ENCODE data around the gene CIDEC. TPM values are rescaled to one million over a fixed set of nuclear protein-coding genes. Genes with fewer than 3 reads are reported as not detected.

CIDEC gene
- total RNA-seq, 1 donor from 2014 or later: not detected

- H3K9me3 Mint-ChIP-seq: no peaks in the 10 kb centered on the region
- no peak for TF ChIP-seq CTCF (IDR thresholded peaks at IDR 0.05; ENCODE audit: unreplicated experiment)
- peaks cover 22% of the 10 kb centered on the region for H3K4me1 Mint-ChIP-seq
- peak within 1 kb of the TSS; percentile 76 for H3K4me3 Mint-ChIP-seq
- H3K27me3 Mint-ChIP-seq (ENCODE audit: low read depth): no peaks in the 10 kb centered on the region
- DNase-seq (ENCODE audit: low spot score in 2 of 2, unreplicated experiment in 2 of 2): peak; percentile 50 to 76
- peaks cover 4% of the 10 kb centered on the region for H3K36me3 Mint-ChIP-seq
- peak within 1 kb of the TSS; percentile 85 for H3K27ac Mint-ChIP-seq
Observed at GRCh38 chr3:9916734-9917680, 37.0 kb upstream of the CIDEC start, which contains the start of gene IL17RC. Gene IL17RC, plus strand, starts transcription at chr3:9917098. Its CDS starts 218 bp downstream, at chr3:9917316.

- peaks cover 4% of the 10 kb centered on the region for H3K36me3 Mint-ChIP-seq
- peaks cover 22% of the 10 kb centered on the region for H3K4me1 Mint-ChIP-seq
Observed at GRCh38 chr3:9916346-9916733, 36.3 kb upstream of the CIDEC start.

GRCh38 chr3:9915254-9916141 is 35.4 kb upstream of the CIDEC start:
- no peak for TF ChIP-seq CTCF (IDR thresholded peaks at IDR 0.05; ENCODE audit: unreplicated experiment)
- Mint-ChIP-seq H3K36me3 (peaks cover 6% of the 10 kb centered on the region), H3K27me3 (ENCODE audit: low read depth) (no peaks in the 10 kb centered on the region), H3K9me3 (no peaks in the 10 kb centered on the region), H3K4me1 (peaks cover 22% of the 10 kb centered on the region), H3K4me3 (peak overlapping the region; percentile 76), H3K27ac (peak overlapping the region; percentile 84)
- peak; percentile 54 to 71 for DNase-seq (ENCODE audit: low spot score in 2 of 2, unreplicated experiment in 2 of 2)

More at GRCh38 chr3:9916346-9916733, 36.3 kb upstream of the CIDEC start:
- Mint-ChIP-seq H3K27ac (peak overlapping the region; percentile 69), H3K4me3 (peak overlapping the region; percentile 76), H3K27me3 (ENCODE audit: low read depth) (no peaks in the 10 kb centered on the region), H3K9me3 (no peaks in the 10 kb centered on the region)
- no peak for TF ChIP-seq CTCF (IDR thresholded peaks at IDR 0.05; ENCODE audit: unreplicated experiment)
- no peak for DNase-seq (ENCODE audit: low spot score in 2 of 2, unreplicated experiment in 2 of 2)

GRCh38 chr3:9914559-9915253 is 34.7 kb upstream of the CIDEC start:
- no peak for TF ChIP-seq CTCF (IDR thresholded peaks at IDR 0.05; ENCODE audit: unreplicated experiment)
- no peaks in the 10 kb centered on the region for H3K9me3 Mint-ChIP-seq
- DNase-seq (ENCODE audit: low spot score in 2 of 2, unreplicated experiment in 2 of 2): no peak
- H3K27me3 Mint-ChIP-seq (ENCODE audit: low read depth): no peaks in the 10 kb centered on the region
- peaks cover 6% of the 10 kb centered on the region for H3K36me3 Mint-ChIP-seq
- peaks cover 22% of the 10 kb centered on the region for H3K4me1 Mint-ChIP-seq
- H3K4me3 Mint-ChIP-seq: peak overlapping the region; percentile 50
- H3K27ac Mint-ChIP-seq: no peak overlapping the region

- no peak for TF ChIP-seq CTCF (IDR thresholded peaks at IDR 0.05; ENCODE audit: unreplicated experiment)
- H3K4me1 Mint-ChIP-seq: peaks cover 22% of the 10 kb centered on the region
- no peak for DNase-seq (ENCODE audit: low spot score in 2 of 2, unreplicated experiment in 2 of 2)
- H3K36me3 Mint-ChIP-seq: peaks cover 6% of the 10 kb centered on the region
- H3K27me3 Mint-ChIP-seq (ENCODE audit: low read depth): no peaks in the 10 kb centered on the region
- H3K4me3 Mint-ChIP-seq: no peak overlapping the region
- no peaks in the 10 kb centered on the region for H3K9me3 Mint-ChIP-seq
- no peak overlapping the region for H3K27ac Mint-ChIP-seq
Observed at GRCh38 chr3:9914011-9914410, 34.0 kb upstream of the CIDEC start.
